ENCODE data around the gene OTOG.

The OTOG gene

DNA sequence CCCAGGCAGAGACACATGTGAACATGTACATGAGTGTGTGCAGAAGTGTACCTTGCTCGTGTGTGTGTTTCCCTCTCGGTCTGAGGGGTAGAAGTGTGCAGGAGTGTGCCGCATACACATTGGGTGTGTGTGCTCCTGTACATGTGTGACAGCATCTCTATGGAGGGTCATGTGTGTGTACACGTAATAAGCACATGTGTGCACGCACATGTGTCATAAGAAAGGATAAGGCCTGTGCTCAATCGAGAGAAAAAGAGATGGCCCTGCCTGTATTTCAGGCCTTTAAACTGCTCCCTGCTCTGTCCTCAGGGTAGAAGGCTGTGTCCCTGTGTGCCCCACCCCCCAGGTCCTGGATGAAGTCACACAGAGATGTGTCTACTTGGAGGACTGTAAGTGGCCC, 61.8 kb downstream of the OTOG start:
- H3K27ac ChIP-seq (ENCODE audit: extremely low read depth, low read depth, low read length): no peak overlapping the region
- POLR2A ChIA-PET: no interaction called here
- no peaks in the 10 kb centered on the region for H3K9me3 ChIP-seq (ENCODE audit: control insufficient read depth, insufficient read depth, low read depth, low read length)
- TF ChIP-seq ZNF423 (tag by site-specific recombination; IDR thresholded peaks at IDR 0.05) (no peak), ZNF518A (tag by site-specific recombination; conservative IDR thresholded peaks at IDR 0.05; ENCODE audit: low read depth) (no peak), ZFP3 (tag by site-specific recombination; IDR thresholded peaks at IDR 0.05; ENCODE audit: low read depth) (no peak), ZNF660 (tag by site-specific recombination; IDR thresholded peaks at IDR 0.05) (no peak), ZNF701 (tag by site-specific recombination; IDR thresholded peaks at IDR 0.05) (no peak), ZNF10 (tag by site-specific recombination; IDR thresholded peaks at IDR 0.05) (no peak), PRDM2 (tag by site-specific recombination; IDR thresholded peaks at IDR 0.05; ENCODE audit: borderline replicate concordance) (no peak), ZNF629 (tag by site-specific recombination; IDR thresholded peaks at IDR 0.05) (no peak), GLI2 (tag by site-specific recombination; IDR thresholded peaks at IDR 0.05; ENCODE audit: borderline replicate concordance, low read depth) (no peak), TRIM28 (IDR thresholded peaks at IDR 0.05; ENCODE audit: borderline replicate concordance, low read length) (no peak), ZNF426 (tag by site-specific recombination; IDR thresholded peaks at IDR 0.05) (no peak), ZNF624 (tag by site-specific recombination; IDR thresholded peaks at IDR 0.05) (no peak), ZNF266 (tag by site-specific recombination; IDR thresholded peaks at IDR 0.05; ENCODE audit: low read depth) (no peak), ZNF248 (tag by site-specific recombination; IDR thresholded peaks at IDR 0.05) (no peak), ZNF433 (tag by site-specific recombination; IDR thresholded peaks at IDR 0.05; ENCODE audit: low read depth) (no peak)
- TF ChIP-seq, protein P1, sequence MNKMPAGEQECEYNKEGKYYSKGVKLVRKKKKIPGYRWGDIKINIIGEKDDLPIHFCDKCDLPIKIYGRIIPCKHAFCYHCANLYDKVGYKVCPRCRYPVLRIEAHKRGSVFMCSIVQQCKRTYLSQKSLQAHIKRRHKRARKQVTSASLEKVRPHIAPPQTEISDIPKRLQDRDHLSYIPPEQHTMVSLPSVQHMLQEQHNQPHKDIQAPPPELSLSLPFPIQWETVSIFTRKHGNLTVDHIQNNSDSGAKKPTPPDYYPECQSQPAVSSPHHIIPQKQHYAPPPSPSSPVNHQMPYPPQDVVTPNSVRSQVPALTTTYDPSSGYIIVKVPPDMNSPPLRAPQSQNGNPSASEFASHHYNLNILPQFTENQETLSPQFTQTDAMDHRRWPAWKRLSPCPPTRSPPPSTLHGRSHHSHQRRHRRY (tag by site-specific recombination; IDR thresholded peaks at IDR 0.05): no peak
- TF ChIP-seq, protein P2, sequence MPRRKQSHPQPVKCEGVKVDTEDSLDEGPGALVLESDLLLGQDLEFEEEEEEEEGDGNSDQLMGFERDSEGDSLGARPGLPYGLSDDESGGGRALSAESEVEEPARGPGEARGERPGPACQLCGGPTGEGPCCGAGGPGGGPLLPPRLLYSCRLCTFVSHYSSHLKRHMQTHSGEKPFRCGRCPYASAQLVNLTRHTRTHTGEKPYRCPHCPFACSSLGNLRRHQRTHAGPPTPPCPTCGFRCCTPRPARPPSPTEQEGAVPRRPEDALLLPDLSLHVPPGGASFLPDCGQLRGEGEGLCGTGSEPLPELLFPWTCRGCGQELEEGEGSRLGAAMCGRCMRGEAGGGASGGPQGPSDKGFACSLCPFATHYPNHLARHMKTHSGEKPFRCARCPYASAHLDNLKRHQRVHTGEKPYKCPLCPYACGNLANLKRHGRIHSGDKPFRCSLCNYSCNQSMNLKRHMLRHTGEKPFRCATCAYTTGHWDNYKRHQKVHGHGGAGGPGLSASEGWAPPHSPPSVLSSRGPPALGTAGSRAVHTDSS (tag by site-specific recombination; IDR thresholded peaks at IDR 0.05): no peak
- CTCF ChIA-PET: interaction anchor here (0.6 to 1.7 kb wide), 2 partner anchors 10 to 34 kb away, joined by 3 to 6 read pairs; no protein-coding TSS in a partner anchor
- H3K4me3 ChIP-seq (ENCODE audit: low read depth, low read length): no peak overlapping the region
- H3K4me1 ChIP-seq (ENCODE audit: control insufficient read depth, insufficient read depth, low read length): no peaks in the 10 kb centered on the region
- H3K36me3 ChIP-seq (ENCODE audit: control insufficient read depth in 2 of 2, insufficient read depth in 1 of 2, low read length in 2 of 2): no peaks in the 10 kb centered on the region

All from HEK293 (cell line).